Measurements from ENCODE around the gene TRIP10.

The TRIP10 gene

DNA sequence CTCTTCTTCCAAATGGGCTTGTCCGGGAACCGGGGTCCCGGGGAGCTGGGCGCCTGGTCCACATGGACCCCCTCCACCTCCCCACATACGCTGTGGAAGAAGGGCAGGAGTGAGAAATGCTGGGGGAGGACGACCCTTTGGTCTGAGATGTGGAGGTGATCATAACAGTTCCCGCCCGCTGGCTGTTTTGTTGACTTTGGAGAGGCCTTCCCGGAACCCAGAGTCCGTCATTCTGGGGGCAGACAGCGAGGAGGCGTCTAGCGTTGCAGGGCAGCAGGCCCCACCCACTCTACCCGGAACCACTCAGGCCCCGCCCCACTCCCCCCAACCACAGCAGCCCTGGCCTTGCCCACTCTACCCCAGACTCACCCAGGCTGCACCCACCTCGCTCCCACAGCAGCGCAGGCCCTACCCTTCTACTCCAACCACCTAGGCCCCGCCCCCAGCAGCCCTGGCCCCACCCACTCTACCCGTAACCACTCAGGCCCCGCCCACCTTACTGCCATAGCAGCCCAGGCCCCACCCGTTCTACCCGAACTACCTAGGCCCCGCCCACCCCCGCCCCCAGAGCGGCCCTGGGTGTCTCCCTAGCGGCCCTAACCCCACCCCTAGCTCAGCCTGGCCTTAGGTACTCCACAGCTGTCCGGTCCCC is 9.2 kb upstream of the TRIP10 start:
- Histone ChIP-seq H3K4me1 (peaks cover 0 to under 1% (median under 1%) of the 10 kb centered on the region in 4 donors), H3K27ac (no peak overlapping the region), H3K27me3 (no peaks in the 10 kb centered on the region), H3K4me3 (no peak overlapping the region), H3K36me3 (peaks cover 14 to 49% (median 35%) of the 10 kb centered on the region in 3 donors), H3K9me3 (no peaks in the 10 kb centered on the region)
- TF ChIP-seq, protein P1, sequence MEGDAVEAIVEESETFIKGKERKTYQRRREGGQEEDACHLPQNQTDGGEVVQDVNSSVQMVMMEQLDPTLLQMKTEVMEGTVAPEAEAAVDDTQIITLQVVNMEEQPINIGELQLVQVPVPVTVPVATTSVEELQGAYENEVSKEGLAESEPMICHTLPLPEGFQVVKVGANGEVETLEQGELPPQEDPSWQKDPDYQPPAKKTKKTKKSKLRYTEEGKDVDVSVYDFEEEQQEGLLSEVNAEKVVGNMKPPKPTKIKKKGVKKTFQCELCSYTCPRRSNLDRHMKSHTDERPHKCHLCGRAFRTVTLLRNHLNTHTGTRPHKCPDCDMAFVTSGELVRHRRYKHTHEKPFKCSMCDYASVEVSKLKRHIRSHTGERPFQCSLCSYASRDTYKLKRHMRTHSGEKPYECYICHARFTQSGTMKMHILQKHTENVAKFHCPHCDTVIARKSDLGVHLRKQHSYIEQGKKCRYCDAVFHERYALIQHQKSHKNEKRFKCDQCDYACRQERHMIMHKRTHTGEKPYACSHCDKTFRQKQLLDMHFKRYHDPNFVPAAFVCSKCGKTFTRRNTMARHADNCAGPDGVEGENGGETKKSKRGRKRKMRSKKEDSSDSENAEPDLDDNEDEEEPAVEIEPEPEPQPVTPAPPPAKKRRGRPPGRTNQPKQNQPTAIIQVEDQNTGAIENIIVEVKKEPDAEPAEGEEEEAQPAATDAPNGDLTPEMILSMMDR (IDR thresholded peaks at IDR 0.05) = no peak
- intact Hi-C loops (cut with DNase I; ENCODE audit: low total_unique reads) = loop anchor here (10.0 kb wide), 2 partner anchors 135 to 355 kb away; partner anchors contain the start of genes ALKBH7 and PSPN
- no peak for DNase-seq

GRCh38 chr19:6730941-6731670 is 8.4 kb upstream of the TRIP10 start:
- intact Hi-C loops (cut with DNase I; ENCODE audit: low total_unique reads) = loop anchor here (10.0 kb wide), 2 partner anchors 134 to 356 kb away; partner anchors contain the start of genes ALKBH7 and PSPN
- DNase-seq = no peak
- H3K4me1 ChIP-seq = peaks cover 0 to 9% (median 7%) of the 10 kb centered on the region in 4 donors
- no peaks in the 10 kb centered on the region for H3K9me3 ChIP-seq
- H3K4me3 ChIP-seq = no peak overlapping the region
- H3K27ac ChIP-seq = no peak overlapping the region
- H3K27me3 ChIP-seq = no peaks in the 10 kb centered on the region
- H3K36me3 ChIP-seq = peaks cover 14 to 49% (median 35%) of the 10 kb centered on the region in 3 donors
- TF ChIP-seq, protein P1 (IDR thresholded peaks at IDR 0.05) = no peak

DNA sequence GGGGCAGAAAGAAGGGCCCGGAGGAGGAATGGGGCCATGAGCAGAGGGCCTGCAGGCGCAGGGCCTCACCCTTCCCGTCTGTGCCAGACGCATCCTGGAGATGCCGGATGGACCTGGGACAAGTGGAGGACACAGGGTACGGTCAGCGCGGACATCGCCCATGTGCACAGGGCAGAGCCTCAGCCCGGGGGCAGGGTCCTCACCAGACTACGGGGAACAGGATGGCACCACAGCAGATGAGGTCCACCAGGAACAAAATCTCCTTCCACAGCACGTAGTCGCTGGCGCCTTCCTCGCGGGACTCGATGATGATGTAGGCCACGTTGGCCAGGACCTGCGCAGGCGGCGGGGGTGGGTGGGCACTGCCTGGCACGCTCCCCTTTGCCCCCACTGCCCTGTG is 7.7 kb upstream of the TRIP10 start:
- TF ChIP-seq, protein P1 (IDR thresholded peaks at IDR 0.05) = no peak
- Histone ChIP-seq H3K4me1 (peaks cover 0 to 14% (median 9%) of the 10 kb centered on the region in 4 donors), H3K4me3 (no peak overlapping the region), H3K27ac (no peak overlapping the region), H3K27me3 (no peaks in the 10 kb centered on the region), H3K9me3 (no peaks in the 10 kb centered on the region), H3K36me3 (peaks cover 14 to 49% (median 35%) of the 10 kb centered on the region in 3 donors)
- DNase-seq = no peak
- intact Hi-C loops (cut with DNase I; ENCODE audit: low total_unique reads) = loop anchor here (10.0 kb wide), 2 partner anchors 133 to 357 kb away; partner anchors contain the start of genes ALKBH7 and PSPN

- TF ChIP-seq, protein P1 (IDR thresholded peaks at IDR 0.05) = no peak
- Histone ChIP-seq H3K4me3 (no peak overlapping the region), H3K27me3 (no peaks in the 10 kb centered on the region), H3K36me3 (peaks cover 14 to 49% (median 35%) of the 10 kb centered on the region in 3 donors), H3K27ac (no peak overlapping the region), H3K4me1 (peaks cover 0 to 16% (median 10%) of the 10 kb centered on the region in 4 donors), H3K9me3 (no peaks in the 10 kb centered on the region)
- DNase-seq = no peak
- intact Hi-C loops (cut with DNase I; ENCODE audit: low total_unique reads) = loop anchor here (10.0 kb wide), 2 partner anchors 132 to 358 kb away; partner anchors contain the start of genes ALKBH7 and PSPN
These were observed 6.6 kb upstream of the TRIP10 start for GRCh38 chr19:6732803-6733337.

- peaks cover 0 to 22% (median 16%) of the 10 kb centered on the region in 4 donors for H3K4me1 ChIP-seq
These were observed 6.0 kb upstream of the TRIP10 start for GRCh38 chr19:6733338-6734095.

More at GRCh38 chr19:6733338-6734095, 6.0 kb upstream of the TRIP10 start:
- Histone ChIP-seq H3K4me3 (no peak overlapping the region), H3K27me3 (no peaks in the 10 kb centered on the region), H3K36me3 (peaks cover 14 to 49% (median 35%) of the 10 kb centered on the region in 3 donors), H3K9me3 (no peaks in the 10 kb centered on the region), H3K27ac (no peak overlapping the region)
- TF ChIP-seq, protein P1 (IDR thresholded peaks at IDR 0.05) = no peak
- DNase-seq = no peak
- intact Hi-C loops (cut with DNase I; ENCODE audit: low total_unique reads) = loop anchor here (10.0 kb wide), 2 partner anchors 131 to 359 kb away; partner anchors contain the start of genes ALKBH7 and PSPN

Data from tibial artery (tissue), 4 donors.